Mesothelial cell of epicardium (in vitro differentiated cells): ENCODE data around the gene PCDHB4. TPM values are rescaled to one million over a fixed set of nuclear protein-coding genes. Genes with fewer than 3 reads are reported as not detected.
A peak's percentile ranks its signal among the peaks of the same experiment; 100 is the strongest.
"Not testable (repeated sequence)": the region's sequence is repeated elsewhere in the genome, so short reads cannot be mapped to it uniquely, and the experiment has no call there.

Source experiments
- DNase-seq, 2 experiments: peaks; one replicate each; pipeline ENCODE4 v3.0.0; 2021; ENCODE audit warnings: low spot score in 2 of 2; ENCODE audit not compliant: unreplicated experiment in 2 of 2
- H3K27ac Mint-ChIP-seq: 2 replicates; pipeline ENCODE4 v1.8.0; 2021; ENCODE audit warnings: mixed read lengths
- H3K27me3 Mint-ChIP-seq: 2 replicates; pipeline ENCODE4 v1.8.0; 2021; ENCODE audit warnings: low read depth, mixed read lengths
- H3K36me3 Mint-ChIP-seq: 2 replicates; pipeline ENCODE4 v1.8.0; 2021; ENCODE audit warnings: mixed read lengths
- H3K4me1 Mint-ChIP-seq: 2 replicates; pipeline ENCODE4 v1.8.0; 2021; ENCODE audit warnings: mixed read lengths
- H3K4me3 Mint-ChIP-seq: 2 replicates; pipeline ENCODE4 v1.8.0; 2021; ENCODE audit warnings: mild to moderate bottlenecking, moderate library complexity, mixed read lengths
- H3K9me3 Mint-ChIP-seq: 2 replicates; pipeline ENCODE4 v1.8.0; 2021; ENCODE audit warnings: mixed read lengths
- CTCF ChIP-seq: fragments of 200-600 bp; sonication (generic); IDR thresholded peaks from one replicate; pipeline ENCODE4 v1.5.0; 2021; ENCODE audit warnings: antibody characterized with exemption; ENCODE audit not compliant: unreplicated experiment
- total RNA-seq: library from RNA; stranded (reverse); gene quantifications from 3 replicates; pipeline ENCODE4 v1.2.1, GENCODE V29; 2021

The PCDHB4 gene
- total RNA-seq, 1 donor from 2014 or later, result 8.0 TPM

DNA sequence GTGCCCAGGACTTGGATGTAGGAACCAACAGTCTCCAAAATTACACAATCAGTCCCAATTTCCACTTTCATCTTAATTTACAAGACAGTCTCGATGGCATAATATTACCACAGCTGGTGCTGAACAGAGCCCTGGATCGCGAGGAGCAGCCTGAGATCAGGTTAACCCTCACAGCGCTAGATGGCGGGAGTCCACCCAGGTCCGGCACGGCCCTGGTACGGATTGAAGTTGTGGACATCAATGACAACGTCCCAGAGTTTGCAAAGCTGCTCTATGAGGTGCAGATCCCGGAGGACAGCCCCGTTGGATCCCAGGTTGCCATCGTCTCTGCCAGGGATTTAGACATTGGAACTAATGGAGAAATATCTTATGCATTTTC is 26.4 kb upstream of the PCDHB4 start:
- peaks cover 40% of the 10 kb centered on the region for H3K36me3 Mint-ChIP-seq
- H3K27ac Mint-ChIP-seq, result peak overlapping the region; percentile 100
- TF ChIP-seq CTCF, result no peak
- peaks cover 2% of the 10 kb centered on the region for H3K27me3 Mint-ChIP-seq
- no peak for DNase-seq
- peaks cover 38% of the 10 kb centered on the region for H3K9me3 Mint-ChIP-seq
- H3K4me3 Mint-ChIP-seq, result peak overlapping the region; percentile 98
- peaks cover 4% of the 10 kb centered on the region for H3K4me1 Mint-ChIP-seq

- H3K36me3 Mint-ChIP-seq, result peaks cover 49% of the 10 kb centered on the region
- not testable (repeated sequence) for H3K27me3 Mint-ChIP-seq, DNase-seq, H3K27ac Mint-ChIP-seq, H3K4me1 Mint-ChIP-seq
- peak overlapping the region; percentile 98 for H3K4me3 Mint-ChIP-seq
- H3K9me3 Mint-ChIP-seq, result peaks cover 44% of the 10 kb centered on the region
These were observed 25.4 kb upstream of the PCDHB4 start for GRCh38 chr5:141096181-141096580.

- peaks cover 47% of the 10 kb centered on the region for H3K9me3 Mint-ChIP-seq
- peaks cover 53% of the 10 kb centered on the region for H3K36me3 Mint-ChIP-seq
- not testable (repeated sequence) for H3K27ac Mint-ChIP-seq, H3K27me3 Mint-ChIP-seq, H3K4me1 Mint-ChIP-seq, DNase-seq
- peak overlapping the region; percentile 26 for H3K4me3 Mint-ChIP-seq
These were observed 25.0 kb upstream of the PCDHB4 start for GRCh38 chr5:141096586-141096985.

- no peak for DNase-seq
- peaks cover 68% of the 10 kb centered on the region for H3K36me3 Mint-ChIP-seq
- H3K4me3 Mint-ChIP-seq, result no peak within 1 kb of the TSS
- peaks cover 45% of the 10 kb centered on the region for H3K9me3 Mint-ChIP-seq
- peaks cover 2% of the 10 kb centered on the region for H3K4me1 Mint-ChIP-seq
- H3K27ac Mint-ChIP-seq, result no peak within 1 kb of the TSS
- TF ChIP-seq CTCF, result no peak
- no peaks in the 10 kb centered on the region for H3K27me3 Mint-ChIP-seq
These were observed 21.3 kb upstream of the PCDHB4 start, which contains the start of gene PCDHB3 for GRCh38 chr5:141100243-141100805. PCDHB3 (plus strand) TSS chr5:141100473; CDS start chr5:141100650, 177 bp downstream.

DNA sequence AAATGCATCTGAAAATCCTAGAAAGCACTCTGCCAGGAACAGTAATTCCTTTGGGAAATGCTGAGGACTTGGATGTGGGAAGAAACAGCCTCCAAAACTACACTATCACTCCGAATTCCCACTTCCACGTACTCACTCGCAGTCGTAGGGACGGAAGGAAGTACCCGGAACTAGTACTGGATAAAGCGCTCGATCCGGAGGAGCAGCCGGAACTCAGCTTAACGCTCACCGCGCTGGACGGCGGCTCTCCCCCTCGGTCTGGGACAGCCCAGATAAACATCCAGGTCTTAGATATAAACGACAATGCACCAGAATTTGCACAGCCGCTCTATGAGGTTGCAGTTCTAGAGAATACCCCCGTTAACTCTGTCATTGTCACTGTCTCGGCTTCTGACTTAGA is 20.6 kb upstream of the PCDHB4 start:
- Mint-ChIP-seq H3K27ac (no peak overlapping the region), H3K36me3 (peaks cover 67% of the 10 kb centered on the region), H3K27me3 (no peaks in the 10 kb centered on the region), H3K9me3 (peaks cover 45% of the 10 kb centered on the region), H3K4me3 (no peak overlapping the region), H3K4me1 (no peaks in the 10 kb centered on the region)
- TF ChIP-seq CTCF, result no peak
- no peak for DNase-seq

GRCh38 chr5:141102070-141102469 is 19.5 kb upstream of the PCDHB4 start:
- H3K27ac Mint-ChIP-seq, H3K4me1 Mint-ChIP-seq, DNase-seq, H3K27me3 Mint-ChIP-seq, H3K4me3 Mint-ChIP-seq: not testable (repeated sequence)
- Mint-ChIP-seq H3K9me3 (peaks cover 51% of the 10 kb centered on the region), H3K36me3 (peaks cover 71% of the 10 kb centered on the region)

- DNase-seq, H3K4me3 Mint-ChIP-seq, H3K27me3 Mint-ChIP-seq, H3K27ac Mint-ChIP-seq, H3K4me1 Mint-ChIP-seq: not testable (repeated sequence)
- H3K36me3 Mint-ChIP-seq, result peaks cover 71% of the 10 kb centered on the region
- H3K9me3 Mint-ChIP-seq, result peaks cover 51% of the 10 kb centered on the region
These were observed 19.1 kb upstream of the PCDHB4 start for GRCh38 chr5:141102471-141102870.

- Mint-ChIP-seq H3K27me3 (no peaks in the 10 kb centered on the region), H3K9me3 (peaks cover 50% of the 10 kb centered on the region), H3K27ac (no peak overlapping the region), H3K36me3 (peaks cover 75% of the 10 kb centered on the region), H3K4me1 (no peaks in the 10 kb centered on the region), H3K4me3 (no peak overlapping the region)
- no peak for DNase-seq
- TF ChIP-seq CTCF, result no peak
These were observed 16.3 kb upstream of the PCDHB4 start for GRCh38 chr5:141105350-141105749.
